ENCODE data around the gene DOCK4.

- no peak for TF ChIP-seq FOXM1 (IDR thresholded peaks at IDR 0.05; ENCODE audit: borderline replicate concordance)
- TF ChIP-seq TARDBP (IDR thresholded peaks at IDR 0.05) = no peak
- TF ChIP-seq, protein P1, sequence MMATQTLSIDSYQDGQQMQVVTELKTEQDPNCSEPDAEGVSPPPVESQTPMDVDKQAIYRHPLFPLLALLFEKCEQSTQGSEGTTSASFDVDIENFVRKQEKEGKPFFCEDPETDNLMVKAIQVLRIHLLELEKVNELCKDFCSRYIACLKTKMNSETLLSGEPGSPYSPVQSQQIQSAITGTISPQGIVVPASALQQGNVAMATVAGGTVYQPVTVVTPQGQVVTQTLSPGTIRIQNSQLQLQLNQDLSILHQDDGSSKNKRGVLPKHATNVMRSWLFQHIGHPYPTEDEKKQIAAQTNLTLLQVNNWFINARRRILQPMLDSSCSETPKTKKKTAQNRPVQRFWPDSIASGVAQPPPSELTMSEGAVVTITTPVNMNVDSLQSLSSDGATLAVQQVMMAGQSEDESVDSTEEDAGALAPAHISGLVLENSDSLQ (IDR thresholded peaks at IDR 0.05) = no peak
- no peak for TF ChIP-seq ZNF384 (IDR thresholded peaks at IDR 0.05)
Measured at GRCh38 chr7:111980725-111981124, 225.5 kb downstream of the DOCK4 start.
